Hippocampal formation (tissue), 2 donors: ENCODE measurements around the gene PCSK4.
"Not testable (repeated sequence)": the region's sequence is repeated elsewhere in the genome, so short reads cannot be mapped to it uniquely, and the experiment has no call there.

Experiments
- DNase-seq, 2 donors: peaks; one replicate each; lab custom pipeline; 2025; lab: John Stamatoyannopoulos, UW

PCSK4 gene

DNA sequence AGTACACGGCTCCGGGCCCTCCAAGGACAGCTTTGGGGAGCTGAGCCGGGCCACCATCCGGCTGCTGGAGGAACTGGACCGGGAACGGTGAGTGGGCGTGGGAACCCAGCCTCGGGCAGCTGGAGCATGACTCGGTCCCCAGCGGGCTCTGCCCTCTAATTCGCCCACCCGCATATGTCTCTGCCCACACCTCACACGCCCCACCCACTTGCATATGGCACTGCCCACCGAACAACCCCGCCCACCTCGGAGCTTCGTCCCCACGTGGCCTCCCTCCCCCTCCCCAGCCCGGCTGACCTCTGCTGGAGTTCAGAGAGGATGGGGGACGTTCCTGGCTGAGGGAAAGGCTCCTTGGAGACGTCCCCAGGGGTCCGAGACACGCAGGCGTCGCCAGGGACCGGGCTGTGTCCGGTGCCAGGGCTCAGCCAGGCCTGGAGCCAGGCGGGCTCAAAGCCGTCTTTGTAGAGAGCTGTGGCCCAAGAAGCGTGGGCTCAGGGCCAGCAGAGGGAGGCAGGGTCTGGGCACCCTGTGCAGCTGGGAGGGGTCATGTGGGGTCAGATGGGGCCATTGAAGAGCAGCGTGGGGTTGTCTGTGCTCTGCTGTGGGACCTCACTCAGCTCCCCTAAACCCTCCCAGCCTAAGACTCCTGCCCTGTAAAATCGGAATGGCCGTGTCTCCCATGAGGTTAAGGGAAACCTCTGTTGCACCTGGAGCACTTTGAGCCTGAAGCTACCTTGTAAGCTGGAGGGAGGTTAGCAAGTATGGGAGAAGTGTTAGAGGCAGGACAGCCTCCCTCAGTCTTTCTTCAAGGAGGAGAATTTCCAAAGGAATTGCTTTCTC is 36.4 kb downstream of the PCSK4 start:
- peak; percentile 89 to 93 for DNase-seq

DNA sequence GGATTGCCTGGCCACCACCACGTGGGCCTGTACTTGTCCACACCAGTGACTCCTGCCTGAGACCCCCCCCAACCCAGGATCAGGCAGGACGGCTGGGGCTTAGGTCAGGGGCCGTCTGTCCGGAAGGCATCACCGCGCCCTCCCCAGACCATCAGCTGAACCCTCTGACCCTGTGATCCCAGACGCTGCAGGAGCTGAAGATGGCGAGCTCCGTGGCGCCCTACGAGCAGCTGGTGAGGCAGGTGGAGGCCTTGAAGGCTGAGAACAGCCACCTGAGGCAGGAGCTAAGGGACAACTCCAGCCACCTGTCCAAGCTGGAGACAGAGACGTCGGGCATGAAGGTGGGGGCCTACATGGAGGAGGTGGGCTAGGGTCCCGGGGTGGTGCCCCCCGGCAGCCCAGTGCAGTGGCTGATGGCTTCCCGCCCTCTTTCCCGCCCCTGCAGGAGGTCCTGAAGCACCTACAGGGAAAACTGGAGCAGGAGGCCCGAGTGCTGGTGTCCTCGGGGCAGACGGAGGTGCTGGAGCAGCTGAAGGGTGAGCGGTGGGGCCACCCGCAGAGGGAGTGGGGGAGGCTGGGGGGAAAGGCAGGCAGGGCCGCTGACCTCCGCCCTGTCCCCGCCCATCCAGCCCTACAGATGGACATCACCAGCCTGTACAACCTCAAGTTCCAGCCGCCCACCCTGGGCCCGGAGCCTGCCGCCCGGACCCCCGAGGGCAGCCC is 37.2 kb downstream of the PCSK4 start:
- DNase-seq, result no peak

DNA sequence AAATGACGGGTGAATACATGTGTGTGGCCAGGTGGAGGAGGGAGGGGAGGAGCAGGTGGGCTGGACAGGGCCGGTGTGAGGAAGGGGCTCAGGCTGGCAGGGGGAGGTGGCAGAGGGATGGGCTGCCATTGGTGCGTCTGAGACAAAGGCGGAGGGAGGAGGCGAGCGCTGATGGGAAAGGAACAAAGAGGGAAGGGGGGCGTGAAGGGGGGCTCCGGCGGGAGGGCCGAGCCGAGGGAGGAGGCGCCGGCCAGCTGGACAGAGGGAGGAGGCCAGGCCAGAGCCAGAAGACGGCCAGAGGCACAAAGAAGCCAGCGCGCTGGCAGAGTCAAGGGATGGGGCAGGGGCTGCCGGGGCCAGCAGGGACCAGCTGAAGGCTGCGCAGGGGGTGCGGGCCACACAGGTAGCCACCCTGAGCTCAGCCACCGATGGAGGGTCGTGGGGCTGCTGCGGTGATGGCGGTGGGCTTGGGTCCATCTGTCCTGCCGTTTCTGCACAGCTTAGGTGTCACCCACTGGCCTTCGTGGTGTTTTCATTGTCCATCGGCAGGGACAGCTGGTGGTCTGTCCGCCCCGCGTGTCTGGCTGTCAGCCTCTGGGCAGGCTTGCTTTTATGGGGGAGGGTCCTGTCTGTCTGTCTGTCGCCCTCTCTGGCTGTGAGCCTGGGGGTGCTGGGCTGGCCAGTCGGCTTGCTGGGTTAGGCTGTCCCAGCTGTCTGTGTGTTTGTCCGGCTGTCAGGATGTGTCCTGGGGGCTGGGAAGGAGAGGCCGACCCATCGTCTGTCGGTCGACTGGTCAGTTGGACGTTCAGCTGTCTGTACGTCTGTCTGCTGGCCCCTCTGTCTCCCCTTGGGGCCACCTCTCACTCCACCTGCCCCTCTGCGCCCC is 38.0 kb downstream of the PCSK4 start:
- DNase-seq, result peak; percentile 54 to 56

DNA sequence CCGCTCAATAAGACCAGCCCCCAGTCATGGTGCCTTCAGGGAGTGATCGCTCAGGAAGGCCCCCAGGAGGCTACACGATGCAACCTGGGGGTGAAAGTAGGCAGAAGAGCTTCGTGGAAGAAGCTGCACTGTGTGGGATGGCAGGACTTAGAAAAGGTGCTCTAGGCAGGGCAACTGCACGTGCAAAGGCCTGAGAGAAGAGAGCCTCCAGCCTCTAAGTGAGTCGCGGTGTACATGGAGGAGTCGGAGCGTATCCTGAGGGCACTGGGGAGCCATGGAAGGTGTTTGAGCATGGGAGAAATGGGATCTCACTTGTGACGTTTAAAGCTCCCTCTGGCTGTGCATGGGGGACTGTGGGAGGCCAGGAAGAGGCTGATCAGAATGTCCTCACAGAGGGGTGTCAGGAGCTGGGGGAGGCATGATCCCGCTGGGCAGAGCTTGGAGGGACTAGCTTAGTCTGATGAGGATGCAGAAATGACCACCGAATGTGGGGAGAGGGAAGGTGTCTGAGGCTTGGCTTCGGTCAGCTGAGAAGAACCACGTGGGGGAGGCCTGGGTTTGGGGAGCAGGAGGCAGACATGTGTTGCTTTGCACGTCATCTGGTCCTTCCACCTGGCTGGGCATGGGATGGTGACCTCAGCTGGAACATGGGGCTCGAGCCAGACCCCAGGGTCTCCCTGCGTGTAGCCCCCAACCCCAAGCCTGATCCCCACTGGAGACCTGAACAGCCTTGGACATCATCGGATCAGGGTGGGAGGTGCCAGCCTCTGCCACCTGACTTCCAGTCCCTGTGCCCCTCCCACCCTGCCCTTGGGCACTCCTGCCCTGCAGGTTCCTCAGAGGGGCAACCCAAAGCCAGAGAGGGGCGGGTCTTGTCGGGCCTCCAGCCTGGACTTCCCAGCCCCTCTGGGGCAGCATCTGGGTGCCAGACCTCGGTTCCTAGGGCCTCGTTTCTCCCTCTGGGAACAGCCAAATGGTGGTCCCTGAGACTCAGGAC is 39.1 kb downstream of the PCSK4 start:
- peak; percentile 16 to 30 for DNase-seq

DNA sequence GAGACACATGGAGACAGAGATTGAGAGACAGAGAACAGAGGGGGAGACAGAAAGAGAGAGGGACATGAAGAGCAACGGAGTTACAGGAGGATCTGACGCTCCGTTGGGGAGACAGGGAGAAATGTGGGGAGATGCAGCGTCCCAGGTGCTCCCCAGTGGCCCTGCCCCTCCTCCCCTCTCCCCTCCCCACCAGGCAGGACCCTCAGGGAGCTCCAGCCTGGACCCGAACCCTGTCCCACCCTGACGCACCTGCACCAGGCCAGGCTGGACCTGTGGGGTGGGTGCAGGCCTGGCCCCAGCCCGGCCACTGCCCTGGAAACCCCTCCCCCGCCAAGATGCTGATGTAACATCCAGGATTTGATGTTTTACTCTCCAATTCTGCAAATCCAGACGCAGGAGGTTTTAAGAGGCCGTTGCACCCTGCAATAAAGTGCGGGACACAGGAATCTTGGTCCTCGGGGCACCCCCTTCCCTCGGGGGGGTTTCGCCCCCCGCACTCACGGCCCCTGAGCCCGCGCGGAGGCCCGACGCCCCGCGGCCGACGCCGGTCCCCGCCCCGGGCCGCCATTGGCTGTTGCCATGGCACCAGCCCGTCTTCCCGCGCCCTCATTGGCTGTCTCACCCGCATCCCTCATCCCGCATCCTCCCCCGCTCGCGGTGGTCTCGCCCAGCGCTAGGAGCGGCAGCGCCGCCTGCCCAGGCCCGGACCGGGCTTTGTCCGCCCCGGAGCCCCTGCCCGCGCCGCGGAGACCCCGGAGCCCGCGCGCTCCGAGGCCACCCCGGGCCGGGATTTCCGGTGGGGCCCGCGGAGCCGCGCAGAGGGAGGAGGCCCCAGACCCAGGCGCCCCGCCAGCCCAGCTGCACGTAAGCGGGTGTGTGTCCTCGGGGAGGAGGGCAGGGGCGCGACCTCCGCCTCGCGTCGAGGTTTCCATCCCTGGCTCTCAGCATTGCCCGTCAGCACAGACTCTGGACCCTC is 40.4 kb downstream of the PCSK4 start, which contains the start of gene APC2:
TSS of gene APC2 (plus strand) at position 655 of the 976 bp plus-strand sequence. CDS start 2,881 bp downstream, outside the sequence.
- DNase-seq, result peak; percentile 57 to 72

DNA sequence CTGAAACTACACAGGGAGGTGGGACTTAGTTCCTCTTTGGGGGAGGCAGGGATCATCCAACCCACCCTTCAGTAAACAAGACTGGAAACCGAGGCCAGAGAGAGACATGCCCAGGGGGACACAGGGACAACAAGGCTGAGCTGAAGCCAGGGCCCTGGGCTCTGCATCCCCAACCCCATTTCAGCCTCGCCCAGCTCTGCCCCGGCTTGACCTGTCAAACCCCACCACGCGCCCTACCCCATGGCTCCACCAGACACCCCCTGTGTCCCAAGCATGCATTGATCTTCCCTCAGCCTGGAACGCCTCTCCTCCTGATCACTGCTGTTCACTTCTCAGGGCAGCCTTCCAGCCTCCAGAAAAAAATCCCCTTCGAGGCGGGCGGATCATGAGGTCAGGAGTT is 42.2 kb downstream of the PCSK4 start:
- no peak for DNase-seq

DNA sequence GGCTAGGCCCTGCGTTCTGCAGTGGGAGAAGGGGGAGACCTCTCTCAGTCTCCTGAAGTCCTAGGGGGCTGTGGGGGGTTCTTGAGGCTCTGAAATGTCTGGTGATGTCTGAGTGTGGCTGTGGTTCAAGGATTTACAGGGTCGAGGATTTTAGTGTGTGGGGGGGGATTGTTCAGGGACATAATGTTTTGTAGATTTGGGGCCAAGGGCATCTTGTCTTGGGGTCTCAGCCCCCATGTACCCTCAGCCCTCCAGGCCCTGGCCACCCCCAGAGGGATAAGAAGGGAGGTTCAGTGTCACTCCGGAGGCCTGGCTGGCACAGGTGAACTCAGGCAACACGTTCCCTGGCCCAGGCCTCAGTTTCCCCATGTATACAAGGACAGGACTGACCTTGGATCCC is 42.6 kb downstream of the PCSK4 start:
- DNase-seq, result no peak

DNA sequence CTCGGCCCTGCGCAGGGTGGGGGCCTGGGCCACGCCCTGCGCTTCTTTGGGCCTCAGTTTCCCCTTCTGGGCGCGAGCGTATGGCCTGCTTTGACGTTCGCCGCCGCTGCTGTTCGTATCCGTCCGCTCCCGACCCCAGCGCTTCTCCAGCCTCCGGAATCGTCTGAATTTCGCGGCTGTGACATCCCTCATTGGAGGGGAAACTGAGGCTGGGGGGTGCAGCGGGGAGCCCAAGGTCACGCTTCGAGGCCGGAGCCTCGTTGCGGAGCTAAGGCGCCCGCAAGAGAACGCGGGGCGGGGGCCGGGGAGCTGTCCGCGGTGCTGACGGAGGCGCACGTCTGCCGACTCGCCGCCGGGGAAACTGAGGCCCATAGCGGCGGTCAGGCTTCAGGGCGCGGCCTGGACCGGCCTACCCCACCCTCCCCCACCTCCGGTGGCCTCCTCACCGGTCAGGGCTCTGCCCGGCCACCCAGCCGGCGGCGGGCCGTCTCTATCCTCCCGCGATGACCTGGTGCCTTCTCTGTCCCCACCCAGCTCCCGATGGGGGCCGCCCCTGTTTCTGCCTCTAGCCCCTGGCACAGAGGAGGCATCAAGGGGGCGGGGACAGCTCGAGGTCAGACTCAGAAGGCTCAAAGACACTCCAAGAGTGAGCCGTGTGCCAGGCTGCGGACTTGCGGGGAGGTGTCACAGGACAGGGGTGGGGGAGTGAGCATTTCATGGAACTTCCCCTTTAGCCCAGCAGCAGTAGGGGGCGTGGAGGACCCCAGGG is 43.3 kb downstream of the PCSK4 start:
- no peak for DNase-seq

DNA sequence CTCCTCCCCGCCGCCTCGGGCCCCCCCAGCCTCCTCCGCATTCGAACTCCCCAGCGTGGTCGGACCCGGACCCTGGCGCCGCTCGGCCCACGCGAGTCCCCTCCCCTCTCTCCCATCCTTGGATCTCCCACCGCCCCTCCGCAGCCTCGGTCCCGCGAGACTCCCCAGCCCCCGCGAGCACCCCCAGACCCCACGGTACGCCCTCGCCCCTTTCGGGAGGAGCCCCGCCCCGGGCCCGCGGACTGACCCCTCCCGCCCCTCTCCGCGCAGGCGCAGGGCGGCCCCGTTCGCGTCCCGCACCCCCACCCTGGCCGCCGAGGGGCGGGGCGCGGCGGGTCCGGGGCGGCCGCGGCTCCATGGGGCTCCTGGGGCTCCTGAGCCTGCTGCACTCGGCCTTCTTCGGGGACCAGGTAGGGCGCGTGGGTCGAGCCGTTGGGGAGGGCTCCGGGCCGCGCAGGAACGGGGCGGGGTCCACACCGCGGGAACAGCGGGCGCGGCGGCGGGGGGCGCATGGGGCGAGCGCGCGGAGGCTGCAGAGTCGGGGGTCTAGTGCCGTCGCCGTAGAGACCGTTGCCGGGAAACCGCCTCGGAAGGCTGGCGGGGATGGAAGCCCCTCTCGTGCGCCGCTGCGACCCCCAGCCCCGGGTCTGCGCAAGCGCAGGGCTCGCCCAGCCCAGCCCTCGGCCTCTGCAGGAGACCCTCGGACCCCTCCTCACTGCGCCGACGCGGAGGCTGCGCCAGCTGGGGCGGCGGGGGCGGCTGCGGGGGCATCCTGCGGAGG is 44.0 kb downstream of the PCSK4 start:
- no peak for DNase-seq

DNA sequence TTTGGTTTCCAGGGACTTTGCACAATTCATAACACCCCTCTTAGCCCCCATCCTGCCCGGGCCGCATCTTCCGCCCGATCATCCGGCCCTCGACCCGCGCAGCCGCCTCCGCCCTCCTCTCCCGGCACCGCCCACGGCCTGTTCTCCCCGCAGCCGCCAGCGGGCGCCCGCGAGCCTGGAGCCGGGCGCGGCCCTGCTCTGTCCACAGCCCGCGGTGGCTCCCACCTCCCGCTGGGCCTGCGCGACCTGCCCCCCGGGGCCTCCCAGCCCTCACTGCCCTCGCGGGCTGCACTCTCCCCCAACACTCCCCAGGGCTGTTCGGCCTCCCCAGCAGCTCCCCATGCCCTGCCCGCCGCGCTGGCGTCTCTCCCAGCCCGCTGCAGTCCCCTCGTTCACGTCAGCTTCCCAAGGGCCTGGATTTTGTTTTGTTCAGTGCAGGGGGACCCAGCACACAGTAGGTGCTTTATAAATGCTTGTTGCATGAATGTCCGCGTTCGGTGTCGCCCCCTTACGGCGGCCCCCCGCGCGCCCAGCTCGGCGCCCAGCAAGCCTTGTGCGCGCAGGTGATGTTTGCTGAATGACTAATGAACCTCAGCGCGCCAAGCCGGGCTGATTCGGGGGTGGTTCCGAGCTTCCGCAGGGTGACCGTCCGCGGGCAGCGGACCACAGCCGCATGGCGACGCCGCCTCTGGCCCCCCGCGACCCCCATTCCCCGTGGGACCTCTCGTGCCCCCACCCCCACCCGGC is 44.8 kb downstream of the PCSK4 start:
- peak; percentile 45 to 66 for DNase-seq

DNA sequence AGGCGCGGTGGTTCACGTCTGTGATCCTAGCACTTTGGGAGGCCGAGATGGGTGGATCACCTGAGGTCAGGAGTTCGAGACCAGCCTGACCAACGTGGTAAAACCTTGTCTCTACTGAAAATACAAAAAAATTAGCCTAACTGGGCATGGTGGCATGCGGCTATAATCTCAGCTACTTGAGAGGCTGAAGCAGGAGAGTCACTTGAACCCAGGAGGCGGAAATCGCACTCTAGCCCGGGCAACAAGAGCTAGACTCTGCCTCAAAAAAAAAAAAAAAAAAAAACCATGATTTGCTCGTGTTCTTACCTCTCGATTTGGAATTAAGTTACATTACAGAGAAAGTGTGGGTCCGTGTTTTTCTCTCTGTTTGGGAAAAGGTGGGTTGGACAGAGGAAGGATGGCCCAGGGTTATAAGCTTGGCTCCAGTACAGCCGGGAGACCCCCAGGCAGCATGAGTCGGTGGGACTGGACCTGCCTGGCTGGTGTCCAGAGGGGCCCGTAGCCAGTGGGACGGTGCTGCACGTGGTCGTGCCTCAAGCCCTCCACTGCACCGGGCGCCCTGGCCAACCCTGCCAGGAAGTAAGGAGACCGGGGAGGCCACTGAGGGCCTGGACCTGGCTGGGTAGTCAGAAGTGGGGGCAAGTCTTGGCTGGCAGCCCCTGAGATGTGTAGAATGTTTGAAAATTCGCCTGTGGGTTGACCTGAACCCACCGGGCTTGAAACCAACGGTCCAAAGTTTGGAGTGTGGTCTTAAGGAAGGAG is 48.3 kb downstream of the PCSK4 start:
- no peak for DNase-seq

DNA sequence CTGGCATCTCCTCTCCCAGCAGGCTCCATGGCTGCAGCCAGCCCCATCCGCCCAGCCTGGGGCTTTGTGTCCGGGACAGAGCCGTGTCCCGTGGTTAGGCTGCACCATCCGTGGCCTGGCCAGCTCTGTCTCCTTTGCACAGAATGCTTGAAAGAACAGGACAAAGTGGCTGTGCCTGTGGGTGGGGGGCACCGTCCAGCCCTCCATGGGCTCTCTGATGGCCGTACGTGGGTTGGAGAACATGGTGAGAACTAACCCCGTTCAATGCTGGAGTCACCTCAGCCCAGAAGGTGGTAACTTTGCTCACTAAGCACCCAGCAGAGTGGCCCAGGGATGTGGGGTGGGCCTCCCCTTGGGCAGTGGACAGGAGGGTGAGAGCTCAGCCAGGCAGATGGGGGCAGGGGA is 49.1 kb downstream of the PCSK4 start:
- no peak for DNase-seq

DNA sequence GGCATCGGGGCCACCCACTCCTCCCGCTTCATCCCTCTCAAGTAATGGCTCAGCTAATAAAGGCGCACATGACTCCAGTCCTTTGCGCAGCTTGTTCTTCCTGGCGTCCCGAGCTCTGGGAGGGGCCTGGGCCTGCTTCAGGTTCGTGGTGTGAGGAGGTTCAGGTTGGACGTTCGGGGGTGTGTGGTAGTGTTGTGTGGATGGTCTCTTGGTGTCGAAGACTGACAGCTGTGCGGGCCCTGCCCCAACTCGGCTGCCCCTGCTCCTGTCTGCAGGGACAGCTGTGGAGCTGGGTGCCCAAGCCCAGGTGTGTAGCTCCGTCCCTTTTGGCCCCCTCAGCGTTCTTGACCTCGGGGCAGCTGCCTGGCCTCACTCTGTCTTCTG is 49.7 kb downstream of the PCSK4 start:
- no peak for DNase-seq

DNA sequence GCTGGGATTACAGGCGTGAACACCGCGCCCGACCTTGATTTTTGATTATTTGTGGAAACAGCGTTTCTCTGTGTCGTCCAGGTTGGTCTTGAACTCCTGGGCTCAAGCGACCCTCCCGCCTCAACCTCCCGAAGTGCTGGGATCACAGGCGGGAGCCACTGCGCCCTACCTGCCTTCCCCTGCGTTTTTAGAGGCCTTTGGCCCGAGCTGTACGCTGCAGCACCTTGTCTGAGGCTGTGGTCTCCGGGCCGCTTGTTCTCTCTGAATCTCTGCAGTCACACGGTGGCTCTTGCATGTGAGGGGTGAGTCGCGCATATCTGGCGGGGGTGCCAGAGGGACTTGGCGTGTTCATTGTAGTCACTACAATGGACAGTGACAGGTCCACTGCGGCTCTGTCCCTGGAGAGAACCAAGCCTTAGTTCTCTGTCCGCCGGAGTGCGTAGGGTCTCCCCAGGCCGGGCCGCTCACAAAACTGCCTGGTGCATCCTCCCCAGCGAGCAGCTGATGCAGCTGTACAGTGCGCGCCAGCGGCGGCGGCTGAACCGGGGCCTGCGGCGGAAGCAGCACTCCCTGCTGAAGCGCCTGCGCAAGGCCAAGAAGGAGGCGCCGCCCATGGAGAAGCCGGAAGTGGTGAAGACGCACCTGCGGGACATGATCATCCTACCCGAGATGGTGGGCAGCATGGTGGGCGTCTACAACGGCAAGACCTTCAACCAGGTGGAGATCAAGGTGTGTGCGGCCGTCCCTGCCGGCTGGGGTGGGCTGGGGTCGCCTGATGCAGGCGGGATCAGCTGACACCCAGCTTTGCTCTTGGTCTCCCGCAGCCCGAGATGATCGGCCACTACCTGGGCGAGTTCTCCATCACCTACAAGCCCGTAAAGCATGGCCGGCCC is 50.4 kb downstream of the PCSK4 start:
- not testable (repeated sequence) for DNase-seq

DNA sequence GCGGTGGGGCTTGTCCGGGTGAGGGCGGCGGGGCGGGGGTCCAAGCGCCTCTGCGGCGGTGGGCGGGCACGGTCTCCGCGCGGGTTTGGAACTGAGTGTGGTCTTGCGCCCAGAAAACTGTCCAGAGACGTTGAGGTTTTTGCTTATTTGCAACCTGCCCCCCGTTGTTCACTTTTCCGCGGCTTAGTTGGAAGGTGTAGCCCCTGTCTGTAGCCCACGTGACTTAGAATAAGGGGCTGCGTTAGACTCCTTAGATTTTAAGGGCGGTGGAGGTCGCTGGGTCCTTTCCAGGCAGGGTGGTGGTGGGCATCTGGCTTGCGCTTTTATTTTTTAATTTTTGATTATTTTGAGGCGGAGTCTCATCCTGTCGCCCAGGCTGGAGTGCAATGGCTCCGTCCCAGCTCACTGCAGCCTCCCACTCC is 51.2 kb downstream of the PCSK4 start:
- no peak for DNase-seq
